Activated CD4-positive, alpha-beta memory T cell treated with anti-CD3 and anti-CD28 coated beads, Interleukin-2, amount 10 ng/mL, durations not matched to agents 7 days and 5 days (primary cell): ENCODE results near the gene CDH23. TPM values are rescaled to one million over a fixed set of nuclear protein-coding genes. Genes with fewer than 3 reads are reported as not detected.

Experiments
- CTCF ChIA-PET: fragments of 350-600 bp; sonication (Branson Sonifier 250); formaldehyde crosslinking; loops from one replicate; lab custom pipeline; 2021; ENCODE audit warnings: antibody characterized with exemption, inconsistent platforms; lab: Charles Lee
- POLR2A ChIA-PET: fragments of 350-600 bp; sonication (Branson Sonifier 250); formaldehyde crosslinking; loops from one replicate; lab custom pipeline; 2021; ENCODE audit warnings: antibody characterized with exemption; lab: Charles Lee
- DNase-seq: peaks from one replicate; pipeline ENCODE4 v3.0.0-alpha.2; 2020
- H3K27ac Mint-ChIP-seq: one replicate; pipeline ENCODE4 v1.8.0; 2021; ENCODE audit warnings: mild to moderate bottlenecking, mixed read lengths
- H3K27me3 Mint-ChIP-seq: one replicate; pipeline ENCODE4 v1.8.0; 2021; ENCODE audit warnings: mixed read lengths
- H3K36me3 Mint-ChIP-seq: one replicate; pipeline ENCODE4 v1.8.0; 2021; ENCODE audit warnings: low read depth, mixed read lengths
- H3K4me1 Mint-ChIP-seq: one replicate; pipeline ENCODE4 v1.8.0; 2021; ENCODE audit warnings: mixed read lengths
- H3K4me3 Mint-ChIP-seq: one replicate; pipeline ENCODE4 v1.8.0; 2021; ENCODE audit warnings: mild to moderate bottlenecking, mixed read lengths
- H3K9me3 Mint-ChIP-seq: one replicate; pipeline ENCODE4 v1.8.0; 2021; ENCODE audit warnings: mixed read lengths
- total RNA-seq, 2 experiments: library from RNA; stranded (reverse); gene quantifications; one replicate each; pipeline ENCODE4 v1.2.3, GENCODE V29; 2021

CDH23 gene
- total RNA-seq, 2 experiments from 2014 or later, result 1.3 TPM

DNA sequence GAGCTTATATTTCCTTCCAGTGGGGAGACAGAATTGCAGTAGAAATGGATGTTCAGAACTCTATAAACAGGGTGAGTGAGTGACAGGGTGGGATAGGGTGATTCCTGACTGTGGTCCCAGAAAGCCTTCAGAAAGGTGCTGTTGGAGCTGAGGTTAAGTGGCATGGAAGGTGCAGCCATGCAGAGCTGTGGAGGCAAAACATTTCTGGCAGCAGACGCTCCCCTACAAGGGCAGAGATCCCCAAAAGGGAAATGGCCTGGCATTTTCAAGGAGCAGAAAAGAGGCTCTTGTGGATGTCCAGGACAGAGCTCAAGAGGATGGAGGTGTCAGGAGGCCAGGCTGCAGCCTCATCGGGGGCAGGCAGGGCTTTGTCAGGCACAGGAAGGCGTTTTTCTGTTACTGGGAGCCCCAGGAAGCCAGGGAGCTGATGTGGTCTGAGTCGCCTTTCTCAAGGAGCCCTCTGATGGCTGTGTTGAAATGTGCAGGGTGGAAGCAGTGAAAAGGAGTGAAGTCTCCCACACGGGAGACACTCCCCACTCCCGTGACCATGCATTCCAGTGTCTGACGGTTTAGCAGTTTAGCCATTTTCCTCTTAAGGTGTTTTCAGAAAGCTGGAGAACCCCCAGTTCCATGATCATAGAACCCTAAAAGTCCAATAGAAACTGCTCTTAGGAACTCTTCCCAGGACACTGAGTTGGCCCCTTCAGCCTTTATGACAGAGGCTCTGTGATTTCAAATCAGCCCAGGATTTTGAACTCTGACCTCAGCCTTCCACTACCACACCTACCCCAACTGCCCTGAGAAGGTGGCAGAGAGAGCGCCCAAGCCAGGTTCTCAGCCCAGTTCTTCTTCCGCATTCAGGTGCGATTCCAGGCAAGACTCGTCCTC lies 226.6 kb downstream of the CDH23 start:
- ChIA-PET POLR2A (no interaction called here), CTCF (interaction anchor here (1.2 to 1.3 kb wide), 3 partner anchors 11 to 425 kb away, joined by 3 read pairs; no protein-coding TSS in a partner anchor)
- Mint-ChIP-seq H3K9me3 (no peaks in the 10 kb centered on the region), H3K27ac (no peak overlapping the region), H3K4me3 (no peak overlapping the region), H3K36me3 (no peaks in the 10 kb centered on the region), H3K4me1 (no peaks in the 10 kb centered on the region), H3K27me3 (peaks cover 2% of the 10 kb centered on the region)
- DNase-seq, result no peak

GRCh38 chr10:71623986-71624291 lies 227.2 kb downstream of the CDH23 start:
- no peaks in the 10 kb centered on the region for H3K4me1 Mint-ChIP-seq
- no peaks in the 10 kb centered on the region for H3K36me3 Mint-ChIP-seq
- H3K9me3 Mint-ChIP-seq, result no peaks in the 10 kb centered on the region
- H3K27me3 Mint-ChIP-seq, result peaks cover 2% of the 10 kb centered on the region
- POLR2A ChIA-PET, result no interaction called here
- no peak overlapping the region for H3K27ac Mint-ChIP-seq
- CTCF ChIA-PET, result interaction anchor here (1.2 to 1.3 kb wide), 3 partner anchors 16 to 425 kb away, joined by 3 read pairs; no protein-coding TSS in a partner anchor
- DNase-seq, result no peak
- no peak overlapping the region for H3K4me3 Mint-ChIP-seq

- Mint-ChIP-seq H3K27ac (no peak overlapping the region), H3K4me1 (no peaks in the 10 kb centered on the region), H3K4me3 (no peak overlapping the region), H3K9me3 (no peaks in the 10 kb centered on the region), H3K36me3 (no peaks in the 10 kb centered on the region), H3K27me3 (peaks cover 2% of the 10 kb centered on the region)
- no peak for DNase-seq
- CTCF ChIA-PET, result interaction anchor here (1.3 kb wide), 1 partner anchor 18 kb away, joined by 3 read pairs; no protein-coding TSS in a partner anchor
- POLR2A ChIA-PET, result no interaction called here
These were observed 228.9 kb downstream of the CDH23 start for GRCh38 chr10:71625445-71626175.

DNA sequence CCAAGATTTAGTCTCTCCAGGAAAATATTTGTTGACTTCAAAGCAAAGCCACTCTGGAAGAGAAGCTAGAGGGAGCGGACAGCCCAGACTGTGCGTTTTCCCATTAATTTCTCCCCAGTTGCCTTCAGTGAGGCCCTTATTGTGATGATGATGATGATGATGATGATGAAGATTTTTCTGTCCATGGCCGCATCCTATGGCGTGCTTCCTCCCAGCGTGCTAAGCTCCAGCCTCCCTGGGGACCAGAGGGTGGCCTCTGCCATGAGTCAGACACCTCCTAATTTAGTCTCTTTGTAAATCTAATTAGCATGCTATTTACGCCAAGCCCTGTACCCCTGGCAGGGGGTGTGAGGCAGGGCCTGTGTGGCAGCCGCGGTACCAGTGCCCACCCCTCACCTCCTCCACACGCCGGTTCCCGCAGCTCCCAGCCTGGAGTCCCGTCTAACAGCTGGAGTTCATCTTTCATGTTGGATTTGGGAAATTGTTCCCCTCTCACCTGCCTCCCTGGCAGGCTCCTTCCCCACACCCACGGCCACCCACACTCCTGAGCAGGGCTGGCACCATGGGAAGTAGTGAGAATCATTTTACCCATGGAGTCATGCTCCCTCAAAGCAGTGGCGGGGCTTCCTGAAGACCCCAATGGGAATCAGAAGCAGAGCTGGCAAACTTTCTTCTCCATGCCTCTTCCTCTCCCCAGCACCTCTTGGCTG lies 230.7 kb downstream of the CDH23 start:
- no peak for DNase-seq
- H3K27me3 Mint-ChIP-seq, result peaks cover 4% of the 10 kb centered on the region
- CTCF ChIA-PET, result interaction anchor here (1.1 kb wide), 1 partner anchor 67 kb away, joined by 4 read pairs; no protein-coding TSS in a partner anchor

DNA sequence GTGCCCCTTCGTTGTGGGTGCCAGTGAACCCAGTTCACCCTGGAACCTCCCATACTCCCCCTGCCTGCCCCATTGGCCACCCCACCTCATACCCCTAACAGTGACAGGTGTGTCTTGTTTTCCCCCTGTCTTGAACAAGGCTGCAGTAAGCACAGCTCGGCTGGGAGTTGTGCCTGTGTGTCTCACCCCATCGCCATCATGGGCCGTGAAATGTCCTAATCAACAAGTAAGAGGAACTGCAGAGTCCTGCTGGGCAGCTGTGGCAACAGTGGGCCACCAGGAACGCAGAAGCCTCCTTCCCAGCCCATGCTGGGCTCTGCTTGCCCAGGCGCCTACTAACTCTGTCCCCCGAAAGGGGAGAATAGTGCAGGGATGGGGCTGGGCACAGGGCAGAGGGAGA lies 231.2 kb downstream of the CDH23 start:
- no peaks in the 10 kb centered on the region for H3K4me1 Mint-ChIP-seq
- no peak for DNase-seq
- H3K9me3 Mint-ChIP-seq, result no peaks in the 10 kb centered on the region
- no peak overlapping the region for H3K4me3 Mint-ChIP-seq
- ChIA-PET POLR2A (no interaction called here), CTCF (no interaction called here)
- no peak overlapping the region for H3K27ac Mint-ChIP-seq
- peaks cover 4% of the 10 kb centered on the region for H3K27me3 Mint-ChIP-seq
- no peaks in the 10 kb centered on the region for H3K36me3 Mint-ChIP-seq

More for the DNA sequence above, 230.7 kb downstream of the CDH23 start:
- Mint-ChIP-seq H3K4me3 (no peak overlapping the region), H3K4me1 (no peaks in the 10 kb centered on the region), H3K9me3 (no peaks in the 10 kb centered on the region), H3K27ac (no peak overlapping the region), H3K36me3 (no peaks in the 10 kb centered on the region)
- POLR2A ChIA-PET, result no interaction called here

- DNase-seq, result no peak
- CTCF ChIA-PET, result interaction anchor here (1.3 kb wide), 1 partner anchor 79 kb away, joined by 3 read pairs; no protein-coding TSS in a partner anchor
- Mint-ChIP-seq H3K9me3 (no peaks in the 10 kb centered on the region), H3K27me3 (peaks cover 7% of the 10 kb centered on the region), H3K36me3 (no peaks in the 10 kb centered on the region), H3K4me1 (no peaks in the 10 kb centered on the region), H3K27ac (no peak overlapping the region), H3K4me3 (no peak overlapping the region)
- POLR2A ChIA-PET, result no interaction called here
These were observed 232.4 kb downstream of the CDH23 start for GRCh38 chr10:71629131-71629530.

GRCh38 chr10:71630168-71630567 lies 233.4 kb downstream of the CDH23 start:
- Mint-ChIP-seq H3K4me1 (no peaks in the 10 kb centered on the region), H3K27me3 (peaks cover 7% of the 10 kb centered on the region), H3K36me3 (no peaks in the 10 kb centered on the region), H3K4me3 (no peak overlapping the region), H3K27ac (no peak overlapping the region), H3K9me3 (no peaks in the 10 kb centered on the region)
- POLR2A ChIA-PET, result no interaction called here
- DNase-seq, result no peak
- CTCF ChIA-PET, result interaction anchor here (1.1 to 1.3 kb wide), 2 partner anchors 77 to 246 kb away, joined by 3 to 4 read pairs; no protein-coding TSS in a partner anchor

- Mint-ChIP-seq H3K27me3 (peaks cover 7% of the 10 kb centered on the region), H3K27ac (no peak overlapping the region), H3K9me3 (no peaks in the 10 kb centered on the region), H3K4me1 (no peaks in the 10 kb centered on the region), H3K36me3 (no peaks in the 10 kb centered on the region), H3K4me3 (no peak overlapping the region)
- ChIA-PET CTCF (no interaction called here), POLR2A (no interaction called here)
- no peak for DNase-seq
These were observed 234.5 kb downstream of the CDH23 start for GRCh38 chr10:71631007-71631861.

- H3K27ac Mint-ChIP-seq, result no peak overlapping the region
- no peaks in the 10 kb centered on the region for H3K4me1 Mint-ChIP-seq
- no peak overlapping the region for H3K4me3 Mint-ChIP-seq
- peaks cover 7% of the 10 kb centered on the region for H3K27me3 Mint-ChIP-seq
- ChIA-PET CTCF (interaction anchor here (0.6 to 1.0 kb wide), 2 partner anchors 22 to 317 kb away, joined by 3 to 4 read pairs; no protein-coding TSS in a partner anchor), POLR2A (no interaction called here)
- H3K36me3 Mint-ChIP-seq, result no peaks in the 10 kb centered on the region
- no peaks in the 10 kb centered on the region for H3K9me3 Mint-ChIP-seq
- DNase-seq, result no peak
These were observed 235.6 kb downstream of the CDH23 start for GRCh38 chr10:71632200-71632820.

DNA sequence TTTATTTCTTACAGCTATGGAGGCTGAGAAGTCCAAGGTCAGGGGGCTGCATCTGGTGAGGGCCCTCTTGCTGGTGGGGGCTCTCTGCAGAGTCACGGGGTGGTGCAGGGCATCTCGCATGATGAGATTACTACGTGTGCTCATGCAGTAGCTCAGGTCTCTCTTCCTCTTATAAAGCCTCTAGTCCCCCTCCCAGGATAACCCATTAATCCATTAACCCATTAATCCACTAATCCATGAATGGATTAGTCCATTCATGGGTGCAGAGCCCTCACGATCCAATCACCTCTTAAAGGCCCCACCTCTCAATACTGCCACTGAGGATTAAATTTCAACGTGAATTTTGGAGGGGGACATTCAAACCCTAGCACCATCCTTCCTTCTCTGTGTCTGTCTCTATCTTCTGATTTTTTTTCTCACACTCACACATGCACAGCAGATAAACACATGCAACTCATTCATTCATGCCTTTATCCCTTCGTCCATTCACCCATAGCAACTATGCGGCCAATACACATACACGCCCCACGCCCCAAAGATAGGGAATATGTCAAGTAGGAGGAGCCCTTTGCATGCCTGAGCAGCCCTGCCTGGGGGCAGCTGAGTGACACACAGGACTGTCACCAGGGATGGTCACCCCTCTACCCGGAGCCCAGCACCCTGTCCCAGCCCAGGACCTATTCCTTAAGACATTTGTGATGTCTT lies 236.3 kb downstream of the CDH23 start:
- H3K36me3 Mint-ChIP-seq, result no peaks in the 10 kb centered on the region
- no peak for DNase-seq
- H3K27me3 Mint-ChIP-seq, result peaks cover 7% of the 10 kb centered on the region
- CTCF ChIA-PET, result interaction anchor here (0.6 to 1.0 kb wide), 2 partner anchors 22 to 318 kb away, joined by 3 to 4 read pairs; no protein-coding TSS in a partner anchor
- no peak overlapping the region for H3K27ac Mint-ChIP-seq
- H3K4me3 Mint-ChIP-seq, result no peak overlapping the region
- H3K4me1 Mint-ChIP-seq, result peaks cover 3% of the 10 kb centered on the region
- POLR2A ChIA-PET, result no interaction called here
- H3K9me3 Mint-ChIP-seq, result no peaks in the 10 kb centered on the region

DNA sequence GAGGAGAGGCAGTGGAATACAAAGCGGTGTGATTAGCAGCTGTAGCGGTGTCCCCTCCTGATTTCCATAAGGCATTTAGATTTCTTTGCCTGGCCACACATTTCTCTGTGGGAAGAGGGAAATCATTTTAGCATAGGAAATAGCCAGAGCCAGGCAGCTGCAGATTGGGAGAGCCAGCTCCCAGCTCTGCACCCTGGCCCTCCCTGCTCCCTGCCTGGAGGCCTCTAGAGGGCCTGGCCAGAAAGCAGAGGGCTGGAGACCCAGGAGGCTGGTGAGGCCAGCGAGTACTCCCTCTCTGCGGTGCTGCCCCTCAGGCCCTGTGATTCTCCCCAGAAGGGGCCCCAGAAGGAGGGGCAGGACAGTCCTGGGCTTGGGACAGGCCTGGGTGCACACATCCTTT lies 237.2 kb downstream of the CDH23 start:
- Mint-ChIP-seq H3K9me3 (no peaks in the 10 kb centered on the region), H3K36me3 (no peaks in the 10 kb centered on the region), H3K27ac (no peak overlapping the region), H3K4me3 (no peak overlapping the region), H3K4me1 (peaks cover 7% of the 10 kb centered on the region), H3K27me3 (peaks cover 7% of the 10 kb centered on the region)
- DNase-seq, result no peak
- ChIA-PET CTCF (no interaction called here), POLR2A (no interaction called here)
